ENCODE data around the gene CHMP4B. TPM values are rescaled to one million over a fixed set of nuclear protein-coding genes. Genes with fewer than 3 reads are reported as not detected.

The CHMP4B gene
- total RNA-seq, 1 donor from 2014 or later: 46.4 TPM

- peaks cover 8% of the 10 kb centered on the region for H3K36me3 Mint-ChIP-seq (ENCODE audit: unreplicated experiment)
- peaks cover 9% of the 10 kb centered on the region for H3K27me3 Mint-ChIP-seq (ENCODE audit: unreplicated experiment)
- no peak for TF ChIP-seq CTCF (IDR thresholded peaks at IDR 0.05; ENCODE audit: partially characterized antibody, unreplicated experiment)
- H3K9me3 Mint-ChIP-seq (ENCODE audit: unreplicated experiment): peaks cover 2% of the 10 kb centered on the region
- H3K4me3 Mint-ChIP-seq (ENCODE audit: unreplicated experiment): no peak overlapping the region
- peaks cover 18% of the 10 kb centered on the region for H3K4me1 Mint-ChIP-seq (ENCODE audit: low read depth, unreplicated experiment)
- no peak overlapping the region for H3K27ac Mint-ChIP-seq (ENCODE audit: unreplicated experiment)
- DNase-seq: no peak
Observed at GRCh38 chr20:33837096-33837830, 26.1 kb downstream of the CHMP4B start.

GRCh38 chr20:33838035-33838864 is 27.1 kb downstream of the CHMP4B start:
- DNase-seq: no peak
- Mint-ChIP-seq H3K4me3 (ENCODE audit: unreplicated experiment) (no peak overlapping the region), H3K4me1 (ENCODE audit: low read depth, unreplicated experiment) (peaks cover 23% of the 10 kb centered on the region), H3K27me3 (ENCODE audit: unreplicated experiment) (peaks cover 9% of the 10 kb centered on the region), H3K36me3 (ENCODE audit: unreplicated experiment) (peaks cover 8% of the 10 kb centered on the region), H3K27ac (ENCODE audit: unreplicated experiment) (no peak overlapping the region), H3K9me3 (ENCODE audit: unreplicated experiment) (peaks cover 4% of the 10 kb centered on the region)
- no peak for TF ChIP-seq CTCF (IDR thresholded peaks at IDR 0.05; ENCODE audit: partially characterized antibody, unreplicated experiment)

DNA sequence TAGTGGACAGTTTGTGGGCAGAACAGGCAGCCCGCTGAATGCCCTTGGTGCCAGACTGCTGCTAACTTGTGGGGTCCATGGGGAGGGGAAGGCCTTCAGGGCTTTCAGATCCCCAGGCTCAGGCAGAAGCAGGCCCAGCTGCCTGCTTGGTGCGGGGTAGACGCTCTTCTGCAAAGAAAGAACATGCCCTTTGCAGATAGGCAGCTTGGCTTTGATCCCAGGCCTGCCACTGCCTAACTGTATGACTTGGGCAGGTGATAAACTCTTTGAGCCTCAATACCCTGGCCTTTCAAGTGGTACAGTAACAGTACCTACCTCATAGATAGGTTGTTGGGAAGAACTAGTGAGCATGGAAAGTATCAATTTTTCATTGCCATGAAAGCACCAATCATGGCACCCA is 28.4 kb downstream of the CHMP4B start:
- H3K4me3 Mint-ChIP-seq (ENCODE audit: unreplicated experiment): no peak overlapping the region
- peaks cover 4% of the 10 kb centered on the region for H3K9me3 Mint-ChIP-seq (ENCODE audit: unreplicated experiment)
- H3K36me3 Mint-ChIP-seq (ENCODE audit: unreplicated experiment): peaks cover 8% of the 10 kb centered on the region
- H3K27me3 Mint-ChIP-seq (ENCODE audit: unreplicated experiment): peaks cover 9% of the 10 kb centered on the region
- no peak for DNase-seq
- no peak for TF ChIP-seq CTCF (IDR thresholded peaks at IDR 0.05; ENCODE audit: partially characterized antibody, unreplicated experiment)
- H3K4me1 Mint-ChIP-seq (ENCODE audit: low read depth, unreplicated experiment): peaks cover 26% of the 10 kb centered on the region
- no peak overlapping the region for H3K27ac Mint-ChIP-seq (ENCODE audit: unreplicated experiment)

- Mint-ChIP-seq H3K4me1 (ENCODE audit: low read depth, unreplicated experiment) (peaks cover 26% of the 10 kb centered on the region), H3K27me3 (ENCODE audit: unreplicated experiment) (peaks cover 9% of the 10 kb centered on the region), H3K9me3 (ENCODE audit: unreplicated experiment) (peaks cover 4% of the 10 kb centered on the region), H3K27ac (ENCODE audit: unreplicated experiment) (no peak overlapping the region), H3K36me3 (ENCODE audit: unreplicated experiment) (peaks cover 8% of the 10 kb centered on the region), H3K4me3 (ENCODE audit: unreplicated experiment) (no peak overlapping the region)
- DNase-seq: no peak
- TF ChIP-seq CTCF (IDR thresholded peaks at IDR 0.05; ENCODE audit: partially characterized antibody, unreplicated experiment): no peak
Observed at GRCh38 chr20:33840160-33840559, 29.0 kb downstream of the CHMP4B start.
